A549 (cell line): ENCODE data around the gene F12.

Experiments
- HOXB5 ChIP-seq: fragments of 250-450 bp; sonication (Bioruptor Pico); IDR thresholded peaks from 2 replicates; pipeline ENCODE4 v1.5.0; 2020; ENCODE audit warnings: mild to moderate bottlenecking, moderate library complexity
- RAD21 ChIP-seq, 2 experiments: fragments of >200 bp in 1 of 2; sonication (Bioruptor Twin) in 1 of 2; formaldehyde crosslinking in 1 of 2; IDR thresholded peaks in 1 of 2; conservative IDR thresholded peaks in 1 of 2; 2 replicates in 1 of 2; 3 replicates in 1 of 2; pipeline ENCODE4 v1.6.1; 2012 to 2018; ENCODE audit warnings: inconsistent platforms in 1 of 2

GRCh38 chr5:177409043-177409801 is at the start of gene F12:
- no peak for TF ChIP-seq HOXB5 (CRISPR knock-in tag)
- no peak for TF ChIP-seq RAD21 (conservative IDR thresholded peaks at IDR 0.05 in 1 of 2, IDR thresholded peaks at IDR 0.05 in 1 of 2)
